ENCODE measurements around the gene NPTXR.

GRCh38 chr22:38788846-38789245, 55.0 kb downstream of the NPTXR start:
- TF ChIP-seq EZH2 (IDR thresholded peaks at IDR 0.05; ENCODE audit: insufficient read depth, poor library complexity, severe bottlenecking) = no peak
- no peak for TF ChIP-seq EZH2phosphoT487 (IDR thresholded peaks at IDR 0.05; ENCODE audit: insufficient read depth, low read depth)

Data from GM23248 (cell line).